Measurements from ENCODE around the gene NUDCD2.
"Not testable (repeated sequence)": the region's sequence is repeated elsewhere in the genome, so short reads cannot be mapped to it uniquely, and the experiment has no call there.

The NUDCD2 gene

GRCh38 chr5:163463063-163463435 lies 3.1 kb upstream of the NUDCD2 start:
- DNase-seq: no peak

DNA sequence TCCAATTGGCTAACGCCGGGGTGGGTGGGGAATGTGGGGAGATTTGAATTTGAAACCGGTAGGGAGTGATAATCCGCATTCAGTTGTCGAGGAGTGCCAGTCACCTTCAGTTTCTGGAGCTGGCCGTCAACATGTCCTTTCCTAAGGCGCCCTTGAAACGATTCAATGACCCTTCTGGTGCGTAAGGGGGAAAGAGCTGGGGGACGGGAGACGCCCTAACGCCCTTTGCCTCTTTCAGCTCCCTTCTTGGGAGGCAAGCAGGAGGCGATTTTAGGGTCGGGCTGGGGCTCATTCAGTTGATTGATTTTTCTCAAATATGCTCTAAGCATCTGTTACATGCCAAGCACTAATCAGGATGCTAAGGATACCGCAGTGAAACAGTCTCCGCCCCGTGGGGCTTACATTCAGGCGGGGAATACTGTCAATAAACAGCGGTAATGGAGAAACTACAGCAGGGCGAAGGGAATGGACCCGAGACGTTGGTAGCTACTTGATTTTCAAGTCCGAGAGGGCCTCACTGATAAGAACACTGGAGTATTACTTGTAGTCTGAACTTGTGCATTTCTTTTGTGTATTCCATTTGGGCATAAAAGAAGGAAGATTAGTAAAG lies 765 bp upstream of the NUDCD2 start, which contains the start of gene HMMR:
TSS of gene HMMR (plus strand) at position 71 of the 610 bp plus-strand sequence. CDS start at position 132, 61 bp downstream.
- DNase-seq: no peak

DNA sequence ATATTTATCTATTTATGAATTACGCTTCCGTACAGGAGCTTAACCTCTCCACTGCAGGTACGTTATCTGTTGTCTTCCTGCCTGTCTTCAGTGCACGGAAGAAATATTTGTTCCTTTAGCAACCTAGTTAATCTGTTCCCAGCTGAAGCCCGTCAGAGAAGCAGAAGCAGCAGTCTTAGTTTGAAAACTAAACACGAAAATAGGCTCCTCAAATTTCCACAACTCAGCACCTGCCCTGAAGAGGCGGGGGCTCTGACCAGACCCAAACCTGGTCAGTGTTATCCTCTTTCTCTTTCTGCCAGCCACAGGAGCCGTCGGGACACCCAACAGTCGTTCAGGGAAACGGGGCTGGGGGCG lies 462 bp downstream of the NUDCD2 start:
- DNase-seq: no peak

GRCh38 chr5:163458778-163459385 lies 1.0 kb downstream of the NUDCD2 start:
- no peak for DNase-seq

- DNase-seq: no peak
Measured at GRCh38 chr5:163456840-163457239, 3.1 kb downstream of the NUDCD2 start.

DNA sequence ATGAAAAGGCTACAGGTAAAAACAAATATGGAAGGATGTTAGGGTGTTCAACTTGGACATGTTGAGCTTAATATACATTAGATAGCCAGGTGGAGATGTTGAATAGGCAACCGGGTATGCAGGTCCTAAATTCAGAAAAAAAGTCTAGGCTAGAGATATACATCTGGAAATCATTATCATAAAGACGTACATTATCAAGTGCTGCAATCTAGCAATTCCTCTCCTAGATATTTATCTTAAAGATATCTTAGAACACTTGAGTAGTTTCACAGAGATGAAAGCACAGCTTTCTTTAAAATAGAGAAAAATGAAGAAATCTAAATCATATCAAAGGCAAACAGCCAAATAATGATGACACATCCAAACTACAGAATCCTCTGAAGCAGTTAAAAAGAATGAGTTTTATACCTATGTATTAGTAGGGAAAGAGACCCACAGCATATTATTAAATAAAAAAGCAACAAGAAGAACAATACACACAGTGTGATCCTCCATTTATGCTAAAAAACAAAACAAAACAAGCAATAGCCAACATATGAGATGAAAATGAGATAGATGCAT lies 3.8 kb downstream of the NUDCD2 start:
- DNase-seq: no peak

GRCh38 chr5:163455406-163455805 lies 4.5 kb downstream of the NUDCD2 start:
- DNase-seq: not testable (repeated sequence)

GRCh38 chr5:163453705-163454104 lies 6.2 kb downstream of the NUDCD2 start:
- no peak for DNase-seq

- DNase-seq: no peak
Measured at GRCh38 chr5:163451489-163451888, 8.4 kb downstream of the NUDCD2 start.

- DNase-seq: no peak
Measured at GRCh38 chr5:163448491-163448890, 11.4 kb downstream of the NUDCD2 start.

DNA sequence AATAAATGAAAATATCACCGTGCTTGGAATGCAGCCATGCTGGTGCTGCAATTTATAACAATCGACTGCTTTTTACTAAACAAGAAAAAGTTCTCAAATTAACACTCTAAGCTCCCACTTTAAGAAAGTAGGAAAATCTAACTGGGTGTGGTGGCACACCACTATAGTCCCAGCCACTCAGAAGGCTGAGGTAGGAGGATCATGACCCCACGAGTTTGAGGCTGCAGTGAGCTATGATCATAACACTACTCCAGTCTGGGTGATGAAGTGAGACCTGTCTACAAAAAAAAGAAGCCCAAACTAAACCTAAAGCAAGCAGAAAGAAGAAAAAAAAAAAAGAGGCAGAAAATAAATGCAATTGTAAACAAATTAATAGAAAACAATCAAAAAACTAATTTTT lies 12.0 kb downstream of the NUDCD2 start:
- no peak for DNase-seq

DNA sequence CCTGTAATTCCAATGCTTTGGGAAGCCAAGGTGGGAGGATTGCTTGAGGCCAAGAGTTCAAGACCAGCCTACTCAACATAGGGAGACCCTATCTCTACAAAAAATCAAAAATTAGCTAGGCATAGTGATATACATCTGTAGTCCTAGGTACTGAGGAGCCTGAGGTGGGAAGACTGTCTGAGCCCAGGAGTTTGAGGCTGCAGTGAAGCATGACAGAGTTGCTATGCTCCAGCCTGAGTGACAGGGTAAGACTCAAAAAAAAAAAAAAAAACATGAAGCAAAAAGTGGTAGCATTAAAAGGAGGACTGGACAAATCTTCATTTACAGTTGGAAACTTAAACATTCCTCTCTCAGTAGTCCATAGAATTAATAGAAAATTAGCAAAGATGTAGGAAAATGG lies 12.7 kb downstream of the NUDCD2 start:
- no peak for DNase-seq

GRCh38 chr5:163445345-163445744 lies 14.6 kb downstream of the NUDCD2 start:
- no peak for DNase-seq

DNA sequence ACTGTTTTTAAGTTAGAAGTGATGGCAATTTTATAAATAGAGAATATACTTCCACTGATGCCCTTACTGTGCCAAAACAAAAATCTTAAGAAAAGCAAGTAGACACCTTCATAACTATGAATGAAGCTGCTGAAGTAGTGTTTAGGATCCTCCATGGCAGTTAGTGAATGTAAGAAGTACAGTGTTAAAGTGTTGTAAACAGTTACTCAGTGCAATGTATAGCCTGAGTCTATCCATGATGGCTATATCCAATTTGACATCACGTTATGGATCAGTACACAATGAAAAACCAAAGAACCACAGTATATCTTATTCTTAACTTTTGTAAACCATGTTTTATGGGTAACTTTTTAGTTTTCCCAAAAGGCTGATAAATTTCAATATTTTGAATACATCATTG lies 15.4 kb downstream of the NUDCD2 start:
- no peak for DNase-seq

GRCh38 chr5:163440954-163441353 lies 18.9 kb downstream of the NUDCD2 start:
- no peak for DNase-seq

DNA sequence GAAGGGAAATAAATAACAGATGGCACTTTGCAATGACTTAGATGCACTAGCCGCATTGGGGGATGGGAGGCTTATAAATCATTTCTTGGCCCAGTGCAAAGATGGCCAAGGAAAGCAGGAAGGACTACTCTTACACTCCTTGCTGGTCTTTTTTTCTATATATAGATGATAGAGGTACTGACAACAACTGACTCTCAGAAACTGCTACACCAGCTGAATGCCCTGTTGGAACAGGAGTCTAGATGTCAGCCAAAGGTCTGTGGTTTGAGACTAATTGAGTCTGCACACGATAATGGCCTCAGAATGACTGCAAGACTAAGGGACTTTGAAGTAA lies 20.8 kb downstream of the NUDCD2 start:
- peak; percentile 39 for DNase-seq

- peak; percentile 96 for DNase-seq
Measured at GRCh38 chr5:163437309-163438182, 22.4 kb downstream of the NUDCD2 start, which contains the start of gene CCNG1. Gene CCNG1 (plus strand): TSS chr5:163437595. CDS start chr5:163439257, 1,662 bp downstream.

DNA sequence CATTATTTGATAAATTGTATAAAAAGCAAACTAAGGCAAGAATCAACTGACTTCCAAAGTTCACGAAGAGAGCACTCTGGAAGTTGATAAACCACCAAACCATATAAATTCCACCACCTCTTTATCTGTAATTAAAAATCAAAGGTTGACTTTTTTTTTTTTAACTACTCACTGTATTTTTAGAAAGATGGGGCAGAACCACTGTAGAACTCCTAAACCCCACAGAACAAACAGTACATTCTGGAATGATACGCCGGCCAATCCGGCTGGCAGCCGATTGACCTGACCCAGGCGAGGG lies 22.9 kb downstream of the NUDCD2 start:
- DNase-seq: no peak

GRCh38 chr5:163436515-163436914 lies 23.4 kb downstream of the NUDCD2 start:
- DNase-seq: peak; percentile 15

GRCh38 chr5:163434401-163434866 lies 25.5 kb downstream of the NUDCD2 start:
- peak; percentile 20 for DNase-seq

GRCh38 chr5:163433271-163433670 lies 26.6 kb downstream of the NUDCD2 start:
- DNase-seq: no peak

DNA sequence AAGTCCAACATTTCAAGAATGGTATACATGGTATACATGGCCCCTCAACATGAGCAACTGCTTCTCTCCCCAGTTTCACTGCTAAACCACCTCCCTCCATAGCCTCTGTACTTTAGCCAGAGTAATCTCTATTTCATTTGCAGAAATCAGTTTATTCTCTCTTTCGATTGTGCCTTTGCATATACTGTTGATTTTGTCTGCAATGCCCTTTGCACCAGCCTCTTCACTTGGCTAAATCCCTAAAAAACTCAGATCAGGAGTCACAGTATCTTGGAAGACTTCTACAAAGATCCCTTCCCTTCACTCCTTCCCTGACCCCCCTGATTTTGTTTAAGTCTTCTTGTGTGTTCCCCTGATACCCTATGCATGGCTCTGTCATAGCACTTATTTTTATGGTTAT lies 27.4 kb downstream of the NUDCD2 start:
- DNase-seq: no peak

GRCh38 chr5:163426128-163426527 lies 33.8 kb downstream of the NUDCD2 start:
- not testable (repeated sequence) for DNase-seq

DNA sequence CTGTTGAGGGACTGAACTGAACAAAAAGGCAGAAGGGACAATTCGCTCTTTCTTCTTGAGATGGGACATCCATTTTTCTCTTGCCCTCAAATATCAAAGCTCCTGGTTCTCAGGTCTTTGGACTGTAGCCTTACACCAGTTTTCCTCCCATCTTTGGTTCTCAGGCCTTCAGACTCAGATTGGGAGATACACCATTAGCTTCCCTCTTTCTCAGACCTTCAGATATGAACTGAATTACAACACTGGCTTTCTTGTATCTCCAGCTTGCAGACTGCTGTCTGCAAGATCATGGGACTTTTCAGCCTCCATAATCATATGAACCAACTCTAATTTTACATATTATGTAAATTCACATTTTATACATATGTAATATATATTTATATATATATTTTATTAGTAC lies 35.1 kb downstream of the NUDCD2 start:
- DNase-seq: no peak

Data from activated CD4-positive, alpha-beta T cell treated with anti-CD3 and anti-CD28 coated beads, Interleukin-2, Interleukin-6, amounts not matched to agents 100 ng/mL and 50 ng/mL, durations not matched to agents 16 hours and 8 hours (primary cell).